H9 (cell line): Measurements from ENCODE around the gene SYNRG. TPM values are rescaled to one million over a fixed set of nuclear protein-coding genes. Genes with fewer than 3 reads are reported as not detected.

Source experiments
- DNase-seq: peaks from one replicate; pipeline ENCODE4 v3.0.0-alpha.2; 2017
- H2AFZ ChIP-seq: one replicate; pipeline ENCODE4 v1.6.1; 2013; ENCODE audit warnings: mild to moderate bottlenecking, low read length, control low read depth, moderate library complexity
- H2AK5ac ChIP-seq: 2 replicates; pipeline ENCODE4 v1.6.1; 2013; ENCODE audit warnings: low read length, control low read depth, mixed read lengths; ENCODE audit not compliant: insufficient read length
- H2BK120ac ChIP-seq: one replicate; pipeline ENCODE4 v1.6.1; 2013; ENCODE audit warnings: low read depth, mild to moderate bottlenecking, low read length, control low read depth, inconsistent platforms; ENCODE audit not compliant: poor library complexity, severe bottlenecking
- H2BK12ac ChIP-seq: 2 replicates; pipeline ENCODE4 v1.6.1; 2013; ENCODE audit warnings: low read length, control low read depth, mixed read lengths, low read depth; ENCODE audit not compliant: insufficient read length
- H2BK15ac ChIP-seq: 2 replicates; pipeline ENCODE4 v1.6.1; 2013; ENCODE audit warnings: low read depth, low read length, control low read depth
- H2BK20ac ChIP-seq: one replicate; pipeline ENCODE4 v1.6.1; 2013; ENCODE audit warnings: low read depth, mild to moderate bottlenecking, low read length, control low read depth, inconsistent platforms; ENCODE audit not compliant: poor library complexity, severe bottlenecking
- H2BK5ac ChIP-seq: 2 replicates; pipeline ENCODE4 v1.6.1; 2013; ENCODE audit warnings: low read length, control low read depth, mixed read lengths; ENCODE audit not compliant: insufficient read length
- H3K14ac ChIP-seq: 2 replicates; pipeline ENCODE4 v1.6.1; 2013; ENCODE audit warnings: low read length, control low read depth; ENCODE audit not compliant: insufficient read depth
- H3K18ac ChIP-seq: 2 replicates; pipeline ENCODE4 v1.6.1; 2013; ENCODE audit warnings: low read depth, mild to moderate bottlenecking, mixed read lengths, low read length, control low read depth; ENCODE audit not compliant: insufficient read length
- H3K23ac ChIP-seq: 2 replicates; pipeline ENCODE4 v1.6.1; 2013; ENCODE audit warnings: low read length, control low read depth, mixed read lengths, low read depth; ENCODE audit not compliant: insufficient read length
- H3K23me2 ChIP-seq: 2 replicates; pipeline ENCODE4 v1.6.1; 2013; ENCODE audit warnings: low read depth, mild to moderate bottlenecking, mixed read lengths, low read length, control low read depth; ENCODE audit not compliant: insufficient read length, poor library complexity, severe bottlenecking
- H3K27ac ChIP-seq: 2 replicates; pipeline ENCODE4 v1.5.1; 2013; ENCODE audit warnings: low read length, control low read depth, mixed read lengths, low read depth; ENCODE audit not compliant: insufficient read length
- H3K27me3 ChIP-seq: 2 replicates; pipeline ENCODE4 v1.6.1; 2013; ENCODE audit warnings: low read length, control low read depth, inconsistent platforms; ENCODE audit not compliant: insufficient read depth
- H3K4ac ChIP-seq: 2 replicates; pipeline ENCODE4 v1.6.1; 2013; ENCODE audit warnings: low read depth, mild to moderate bottlenecking, control low read depth, inconsistent platforms, low read length, moderate library complexity
- H3K4me1 ChIP-seq: 2 replicates; pipeline ENCODE4 v1.6.1; 2013; ENCODE audit warnings: low read length, control low read depth, inconsistent platforms; ENCODE audit not compliant: insufficient read depth
- H3K4me2 ChIP-seq: 2 replicates; pipeline ENCODE4 v1.6.1; 2013; ENCODE audit warnings: low read length, control low read depth, mixed read lengths; ENCODE audit not compliant: insufficient read length, insufficient read depth
- H3K56ac ChIP-seq: 2 replicates; pipeline ENCODE4 v1.6.1; 2013; ENCODE audit warnings: low read depth, mild to moderate bottlenecking, mixed read lengths, low read length, control low read depth; ENCODE audit not compliant: insufficient read length
- H3K79me1 ChIP-seq: 2 replicates; pipeline ENCODE4 v1.6.1; 2013; ENCODE audit warnings: low read depth, mild to moderate bottlenecking, moderate library complexity, low read length, control low read depth, inconsistent platforms; ENCODE audit not compliant: insufficient read depth, poor library complexity, severe bottlenecking
- H3K79me2 ChIP-seq: 2 replicates; pipeline ENCODE4 v1.6.1; 2013; ENCODE audit warnings: low read length, control low read depth, inconsistent platforms; ENCODE audit not compliant: insufficient read depth
- H3K9ac ChIP-seq: 2 replicates; pipeline ENCODE4 v1.6.1; 2013; ENCODE audit warnings: low read length, control low read depth, mixed read lengths; ENCODE audit not compliant: insufficient read length; ENCODE audit errors: extremely low read depth
- H3K9me3 ChIP-seq: one replicate; pipeline ENCODE4 v1.6.1; 2013; ENCODE audit warnings: low read depth, low read length, inconsistent platforms; ENCODE audit not compliant: control insufficient read depth
- H3T11ph ChIP-seq: one replicate; pipeline ENCODE4 v1.6.1; 2013; ENCODE audit warnings: mild to moderate bottlenecking, low read length, control low read depth, inconsistent platforms
- H4K20me1 ChIP-seq: one replicate; pipeline ENCODE4 v1.6.1; 2013; ENCODE audit not compliant: control insufficient read depth, insufficient read length, insufficient read depth
- H4K5ac ChIP-seq: 2 replicates; pipeline ENCODE4 v1.6.1; 2013; ENCODE audit warnings: low read depth, mild to moderate bottlenecking, mixed read lengths, low read length, control low read depth; ENCODE audit not compliant: insufficient read length
- H4K8ac ChIP-seq: replicated peaks from 2 replicates; pipeline ENCODE4 v1.6.1; 2013; ENCODE audit warnings: low read length, control low read depth, mixed read lengths, low read depth; ENCODE audit not compliant: insufficient read length
- H4K91ac ChIP-seq: 2 replicates; pipeline ENCODE4 v1.6.1; 2013; ENCODE audit warnings: low read depth, mild to moderate bottlenecking, moderate library complexity, mixed read lengths, low read length, control low read depth; ENCODE audit not compliant: insufficient read length
- H3K27ac Mint-ChIP-seq, 3 experiments: 2 replicates in 2 of 3; 3 replicates in 1 of 3; pipeline ENCODE4 v1.8.0; 2020 to 2021; ENCODE audit warnings: mixed read lengths in 3 of 3, mild to moderate bottlenecking in 1 of 3, moderate library complexity in 1 of 3
- H3K27me3 Mint-ChIP-seq: 2 replicates; pipeline ENCODE4 v1.8.0; 2021; ENCODE audit warnings: low read depth, mild to moderate bottlenecking, moderate library complexity, mixed read lengths
- H3K36me3 Mint-ChIP-seq, 3 experiments: 2 replicates in 2 of 3; 3 replicates in 1 of 3; pipeline ENCODE4 v1.8.0; 2020 to 2021; ENCODE audit warnings: low read depth in 3 of 3, mixed read lengths in 3 of 3; ENCODE audit not compliant: insufficient read depth in 1 of 3
- H3K4me1 Mint-ChIP-seq, 2 experiments: 2 replicates each; pipeline ENCODE4 v1.8.0; 2020; ENCODE audit warnings: mixed read lengths in 2 of 2
- H3K4me3 Mint-ChIP-seq, 2 experiments: 2 replicates in 1 of 2; 3 replicates in 1 of 2; pipeline ENCODE4 v1.8.0; 2020 to 2021; ENCODE audit warnings: mild to moderate bottlenecking in 2 of 2, mixed read lengths in 2 of 2, moderate library complexity in 1 of 2
- H3K9me3 Mint-ChIP-seq, 2 experiments: 2 replicates in 1 of 2; 3 replicates in 1 of 2; pipeline ENCODE4 v1.8.0; 2020; ENCODE audit warnings: mild to moderate bottlenecking in 2 of 2, mixed read lengths in 2 of 2, moderate library complexity in 1 of 2
- CTCF ChIP-seq: fragments of 200-600 bp; sonication (generic); conservative IDR thresholded peaks from 3 replicates; pipeline ENCODE4 v1.8.0; 2021; ENCODE audit warnings: antibody characterized with exemption, mild to moderate bottlenecking
- WGBS: extraction: QIAGEN DNeasy Blood & Tissue Kit; methylation state at CpG from one replicate; pipeline ENCODE4 v1.1.7; 2013; ENCODE audit warnings: missing lambda C conversion rate, low lambda C conversion rate, mixed read lengths; ENCODE audit not compliant: insufficient read length; ENCODE audit errors: extremely low coverage; 5-methylcytosine and 5-hydroxymethylcytosine counted together
- total RNA-seq: library from RNA; stranded (reverse); gene quantifications from 2 replicates; pipeline ENCODE4 v1.2.1, GENCODE V29; 2021

Gene SYNRG
- total RNA-seq, 1 experiment from 2014 or later: 30.5 TPM

GRCh38 chr17:37551788-37552187, 57.4 kb downstream of the SYNRG start:
- no peaks in the 10 kb centered on the region for H3K4me1 ChIP-seq
- no peaks in the 10 kb centered on the region for H3K9me3 ChIP-seq
- no peak overlapping the region for H2BK12ac ChIP-seq
- H2BK120ac ChIP-seq: no peak overlapping the region
- no peaks in the 10 kb centered on the region for H4K20me1 ChIP-seq
- H3K79me2 ChIP-seq: no peaks in the 10 kb centered on the region
- H3K27ac ChIP-seq: no peak overlapping the region
- H2AFZ ChIP-seq: no peak overlapping the region
- no peak overlapping the region for H3K18ac ChIP-seq
- no peak overlapping the region for H4K5ac ChIP-seq
- H2BK20ac ChIP-seq: no peak overlapping the region
- no peak overlapping the region for H2AK5ac ChIP-seq
- no peaks in the 10 kb centered on the region for H3K23me2 ChIP-seq
- H3K4me1 Mint-ChIP-seq: peaks cover 3 to 5% of the 10 kb centered on the region in 2 experiments; a peak in 3 of 4 replicates
- no CpG with 5 or more reads among the region's 3 CpGs for WGBS
- H4K8ac ChIP-seq: no peak overlapping the region
- H2BK5ac ChIP-seq: no peak overlapping the region
- no peak overlapping the region for H4K91ac ChIP-seq
- no peak overlapping the region for H3K4ac ChIP-seq
- H3K4me2 ChIP-seq: no peak overlapping the region
- H3K79me1 ChIP-seq: no peaks in the 10 kb centered on the region
- H3K27me3 Mint-ChIP-seq: no peaks in the 10 kb centered on the region
- no peaks in the 10 kb centered on the region for H3K9me3 Mint-ChIP-seq
- 0 out of 7 replicates have a peak overlapping the region, but pooled peaks of 2 of the 3 experiments have one; percentile 38 to 39 for H3K27ac Mint-ChIP-seq
- peak overlapping the region; percentile 7 for H3K9ac ChIP-seq
- peaks cover 1 to 20% (median 9%) of the 10 kb centered on the region in 3 experiments; a peak in 5 of 7 replicates for H3K36me3 Mint-ChIP-seq
- TF ChIP-seq CTCF: no peak
- H3K56ac ChIP-seq: no peak overlapping the region
- H3K23ac ChIP-seq: no peak overlapping the region
- H3K4me3 Mint-ChIP-seq: no peak overlapping the region
- no peak overlapping the region for H3K14ac ChIP-seq
- H3K27me3 ChIP-seq: no peaks in the 10 kb centered on the region
- no peak overlapping the region for H3T11ph ChIP-seq
- no peak for DNase-seq
- H2BK15ac ChIP-seq: no peak overlapping the region
